ENCODE measurements around the gene CIROP. TPM values are rescaled to one million over a fixed set of nuclear protein-coding genes. Genes with fewer than 3 reads are reported as not detected.
"Not testable (repeated sequence)": the region's sequence is repeated elsewhere in the genome, so short reads cannot be mapped to it uniquely, and the experiment has no call there.

The CIROP gene
- total and polyA plus RNA-seq, 10 donors = not detected

- no peaks in the 10 kb centered on the region for H3K9me3 ChIP-seq
- TF ChIP-seq POLR2AphosphoS5 (IDR thresholded peaks at IDR 0.05) (no peak), POLR2A (IDR thresholded peaks at IDR 0.05) (no peak)
- TF ChIP-seq, protein P1, sequence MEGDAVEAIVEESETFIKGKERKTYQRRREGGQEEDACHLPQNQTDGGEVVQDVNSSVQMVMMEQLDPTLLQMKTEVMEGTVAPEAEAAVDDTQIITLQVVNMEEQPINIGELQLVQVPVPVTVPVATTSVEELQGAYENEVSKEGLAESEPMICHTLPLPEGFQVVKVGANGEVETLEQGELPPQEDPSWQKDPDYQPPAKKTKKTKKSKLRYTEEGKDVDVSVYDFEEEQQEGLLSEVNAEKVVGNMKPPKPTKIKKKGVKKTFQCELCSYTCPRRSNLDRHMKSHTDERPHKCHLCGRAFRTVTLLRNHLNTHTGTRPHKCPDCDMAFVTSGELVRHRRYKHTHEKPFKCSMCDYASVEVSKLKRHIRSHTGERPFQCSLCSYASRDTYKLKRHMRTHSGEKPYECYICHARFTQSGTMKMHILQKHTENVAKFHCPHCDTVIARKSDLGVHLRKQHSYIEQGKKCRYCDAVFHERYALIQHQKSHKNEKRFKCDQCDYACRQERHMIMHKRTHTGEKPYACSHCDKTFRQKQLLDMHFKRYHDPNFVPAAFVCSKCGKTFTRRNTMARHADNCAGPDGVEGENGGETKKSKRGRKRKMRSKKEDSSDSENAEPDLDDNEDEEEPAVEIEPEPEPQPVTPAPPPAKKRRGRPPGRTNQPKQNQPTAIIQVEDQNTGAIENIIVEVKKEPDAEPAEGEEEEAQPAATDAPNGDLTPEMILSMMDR (IDR thresholded peaks at IDR 0.05 in 8 of 11, conservative IDR thresholded peaks at IDR 0.05 in 3 of 11) = no peak
- 85 to 97% (median 85%) methylated on average over 1 of the region's 1 CpG for WGBS, 5 donors
- no peak overlapping the region for H3K27ac ChIP-seq
- H3K36me3 ChIP-seq = no peaks in the 10 kb centered on the region
- DNase-seq = no peak
- intact Hi-C loops (cut with DNase I; ENCODE audit: low total_unique reads) = no loop called here
- H3K4me1 ChIP-seq = peaks cover 0 to 52% (median 20%) of the 10 kb centered on the region in 6 donors
- peaks cover 0 to 28% (median 0%) of the 10 kb centered on the region in 7 donors for H3K27me3 ChIP-seq (replicated peaks in 1 of 7)
- no peak overlapping the region for H3K4me3 ChIP-seq
Observed at GRCh38 chr14:23109769-23110168, 5.0 kb upstream of the CIROP start.

- 87 to 95% (median 90%) methylated on average over 24 of the region's 24 CpGs for WGBS, 5 donors
- Histone ChIP-seq H3K4me1 (peaks cover 0 to 36% (median 12%) of the 10 kb centered on the region in 6 donors), H3K27me3 (replicated peaks in 1 of 7) (peaks cover 0 to 19% (median 0%) of the 10 kb centered on the region in 7 donors)
- peak; percentile 30 for DNase-seq
- H3K36me3 ChIP-seq; intact Hi-C loops (cut with DNase I; ENCODE audit: low total_unique reads); H3K4me3 ChIP-seq; H3K27ac ChIP-seq; H3K9me3 ChIP-seq: not testable (repeated sequence)
Observed at GRCh38 chr14:23108169-23108568, 3.4 kb upstream of the CIROP start.

DNA sequence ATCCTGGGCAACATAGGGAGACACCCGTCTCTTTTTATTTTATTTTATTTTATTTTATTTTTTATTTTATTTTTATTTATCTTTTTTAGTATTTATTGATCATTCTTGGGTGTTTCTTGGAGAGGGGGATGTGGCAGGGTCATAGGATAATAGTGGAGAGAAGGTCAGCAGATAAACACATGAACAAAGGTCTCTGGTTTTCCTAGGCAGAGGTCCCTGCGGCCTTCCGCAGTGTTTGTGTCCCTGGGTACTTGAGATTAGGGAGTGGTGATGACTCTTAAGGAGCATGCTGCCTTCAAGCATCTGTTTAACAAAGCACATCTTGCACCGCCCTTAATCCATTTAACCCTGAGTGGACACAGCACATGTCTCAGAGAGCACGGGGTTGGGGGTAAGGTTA is 2.8 kb upstream of the CIROP start:
- intact Hi-C loops (cut with DNase I; ENCODE audit: low total_unique reads); H3K4me3 ChIP-seq: not testable (repeated sequence)
- WGBS, 5 donors = 88 to 99% (median 94%) methylated on average over 2 to 4 of the region's 5 CpGs

GRCh38 chr14:23106747-23107045 is 1.9 kb upstream of the CIROP start:
- no peaks in the 10 kb centered on the region for H3K9me3 ChIP-seq
- DNase-seq = peak; percentile 7
- no peak overlapping the region for H3K4me3 ChIP-seq
- H3K4me1 ChIP-seq = peaks cover 0 to 27% (median 8%) of the 10 kb centered on the region in 6 donors
- H3K36me3 ChIP-seq = no peaks in the 10 kb centered on the region
- no peak overlapping the region for H3K27ac ChIP-seq
- TF ChIP-seq, protein P1 (IDR thresholded peaks at IDR 0.05 in 8 of 11, conservative IDR thresholded peaks at IDR 0.05 in 3 of 11) = no peak
- TF ChIP-seq POLR2AphosphoS5 (IDR thresholded peaks at IDR 0.05) (no peak), POLR2A (IDR thresholded peaks at IDR 0.05) (no peak)
- H3K27me3 ChIP-seq (replicated peaks in 1 of 7) = peaks cover 0 to 9% (median 0%) of the 10 kb centered on the region in 7 donors
- intact Hi-C loops (cut with DNase I; ENCODE audit: low total_unique reads) = no loop called here

More for the DNA sequence above, 2.8 kb upstream of the CIROP start:
- Histone ChIP-seq H3K27me3 (replicated peaks in 1 of 7) (peaks cover 0 to 15% (median 0%) of the 10 kb centered on the region in 7 donors), H3K4me1 (peaks cover 0 to 30% (median 10%) of the 10 kb centered on the region in 6 donors)
- H3K9me3 ChIP-seq, H3K27ac ChIP-seq, H3K36me3 ChIP-seq, DNase-seq: not testable (repeated sequence)

- peak overlapping the region in 1 of 8 donors; percentile 48 for H3K27ac ChIP-seq
- DNase-seq = no peak
- 81 to 97% (median 84%) methylated on average over 4 of the region's 4 CpGs for WGBS, 5 donors
- peaks cover 0 to 1% (median 0%) of the 10 kb centered on the region in 6 donors for H3K36me3 ChIP-seq
- H3K4me3 ChIP-seq = no peak overlapping the region
- no peak for TF ChIP-seq POLR2AphosphoS5 (IDR thresholded peaks at IDR 0.05)
- TF ChIP-seq, protein P1 (IDR thresholded peaks at IDR 0.05 in 8 of 11, conservative IDR thresholded peaks at IDR 0.05 in 3 of 11) = no peak
- TF ChIP-seq POLR2A (IDR thresholded peaks at IDR 0.05) = no peak
- H3K9me3 ChIP-seq = no peaks in the 10 kb centered on the region
- peaks cover 0 to 20% (median 8%) of the 10 kb centered on the region in 6 donors for H3K4me1 ChIP-seq
- H3K27me3 ChIP-seq (replicated peaks in 1 of 7) = no peaks in the 10 kb centered on the region
- intact Hi-C loops (cut with DNase I; ENCODE audit: low total_unique reads) = no loop called here
Observed at GRCh38 chr14:23105348-23105824, 597 bp upstream of the CIROP start.
